Mesenchymal stem cell (in vitro differentiated cells and primary cell): Measurements from ENCODE around the gene CHCHD1. TPM values are rescaled to one million over a fixed set of nuclear protein-coding genes. Genes with fewer than 3 reads are reported as not detected.

ENCODE experiments used
- DNase-seq: peaks from one replicate; pipeline ENCODE4 v3.0.0-alpha.2; 2013
- H2AFZ ChIP-seq: one replicate; pipeline ENCODE4 v1.6.1; 2013; ENCODE audit warnings: low read depth, mild to moderate bottlenecking, control low read depth, inconsistent platforms, low read length, moderate library complexity
- H2AK5ac ChIP-seq: 2 replicates; pipeline ENCODE4 v1.6.1; 2013; ENCODE audit warnings: low read length, moderate library complexity, mild to moderate bottlenecking, inconsistent platforms; ENCODE audit not compliant: severe bottlenecking
- H2BK120ac ChIP-seq: one replicate; pipeline ENCODE4 v1.6.1; 2013; ENCODE audit warnings: low read depth, mild to moderate bottlenecking, inconsistent platforms, low read length, moderate library complexity
- H2BK12ac ChIP-seq, 2 experiments: one replicate each; pipeline ENCODE4 v1.6.1; 2013; ENCODE audit warnings: inconsistent platforms in 2 of 2, low read length in 2 of 2, mild to moderate bottlenecking in 2 of 2, moderate library complexity in 2 of 2, control low read depth in 1 of 2
- H2BK15ac ChIP-seq: one replicate; pipeline ENCODE4 v1.6.1; 2013; ENCODE audit warnings: mild to moderate bottlenecking, low read depth, inconsistent platforms; ENCODE audit not compliant: poor library complexity, severe bottlenecking
- H2BK5ac ChIP-seq: 2 replicates; pipeline ENCODE4 v1.6.1; 2013; ENCODE audit warnings: low read depth, mild to moderate bottlenecking, low read length, control low read depth, inconsistent platforms; ENCODE audit not compliant: poor library complexity, severe bottlenecking
- H3K14ac ChIP-seq, 2 experiments: one replicate each; pipeline ENCODE4 v1.6.1; 2013; ENCODE audit warnings: inconsistent platforms in 2 of 2, low read length in 2 of 2, control low read depth in 1 of 2, mild to moderate bottlenecking in 1 of 2, moderate library complexity in 1 of 2
- H3K18ac ChIP-seq, 2 experiments: one replicate each; pipeline ENCODE4 v1.6.1; 2013; ENCODE audit warnings: inconsistent platforms in 2 of 2, low read length in 2 of 2, control low read depth in 1 of 2, low read depth in 1 of 2, mild to moderate bottlenecking in 1 of 2
- H3K23ac ChIP-seq, 2 experiments: one replicate each; pipeline ENCODE4 v1.6.1; 2013; ENCODE audit warnings: inconsistent platforms in 2 of 2, low read length in 2 of 2, mild to moderate bottlenecking in 2 of 2, moderate library complexity in 2 of 2, control low read depth in 1 of 2
- H3K27ac ChIP-seq: 2 replicates; pipeline ENCODE4 v1.5.1; 2013; ENCODE audit warnings: mild to moderate bottlenecking, moderate library complexity, low read length, control low read depth, inconsistent platforms; ENCODE audit not compliant: poor library complexity, severe bottlenecking
- H3K27me3 ChIP-seq, 2 experiments: 2 replicates each; pipeline versions ENCODE4 v1.6.1 to v1.7.0; 2013; ENCODE audit warnings: low read length in 2 of 2, mild to moderate bottlenecking in 2 of 2, moderate library complexity in 2 of 2, control low read depth in 1 of 2, inconsistent platforms in 1 of 2; ENCODE audit not compliant: control insufficient read depth in 1 of 2, insufficient read depth in 1 of 2
- H3K36me3 ChIP-seq, 2 experiments: 2 replicates each; pipeline versions ENCODE4 v1.6.1 to v1.7.0; 2013; ENCODE audit warnings: low read length in 2 of 2, control low read depth in 1 of 2, inconsistent platforms in 1 of 2, low read depth in 1 of 2, mild to moderate bottlenecking in 1 of 2; ENCODE audit not compliant: insufficient read depth in 2 of 2, control insufficient read depth in 1 of 2
- H3K4ac ChIP-seq, 2 experiments: one replicate each; pipeline ENCODE4 v1.6.1; 2013; ENCODE audit warnings: inconsistent platforms in 2 of 2, low read length in 2 of 2, mild to moderate bottlenecking in 2 of 2, moderate library complexity in 2 of 2, control low read depth in 1 of 2, low read depth in 1 of 2
- H3K4me1 ChIP-seq: 2 replicates; pipeline ENCODE4 v1.6.1; 2013; ENCODE audit warnings: low read depth, low read length, control low read depth; ENCODE audit not compliant: control insufficient read depth, insufficient read depth
- H3K4me2 ChIP-seq: 2 replicates; pipeline ENCODE4 v1.6.1; 2013; ENCODE audit warnings: low read length, mild to moderate bottlenecking, inconsistent platforms; ENCODE audit not compliant: poor library complexity, severe bottlenecking
- H3K4me3 ChIP-seq, 2 experiments: 2 replicates each; pipeline versions ENCODE4 v1.5.1 to v1.7.0; 2013; ENCODE audit warnings: low read length in 2 of 2, mild to moderate bottlenecking in 2 of 2, control low read depth in 1 of 2, low read depth in 1 of 2; ENCODE audit not compliant: insufficient read depth in 1 of 2
- H3K79me1 ChIP-seq: replicated peaks from 2 replicates; pipeline ENCODE4 v1.6.1; 2013; ENCODE audit warnings: mild to moderate bottlenecking, control low read depth, low read length, inconsistent platforms; ENCODE audit not compliant: poor library complexity, severe bottlenecking
- H3K9ac ChIP-seq: 2 replicates; pipeline ENCODE4 v1.7.0; 2013; ENCODE audit warnings: mild to moderate bottlenecking, low read length, moderate library complexity
- H3K9me3 ChIP-seq: 2 replicates; pipeline ENCODE4 v1.7.0; 2013; ENCODE audit warnings: mild to moderate bottlenecking, low read length; ENCODE audit not compliant: control insufficient read depth
- H4K8ac ChIP-seq: one replicate; pipeline ENCODE4 v1.6.1; 2013; ENCODE audit warnings: inconsistent platforms, mild to moderate bottlenecking, low read length, moderate library complexity
- H4K91ac ChIP-seq: one replicate; pipeline ENCODE4 v1.6.1; 2013; ENCODE audit warnings: mild to moderate bottlenecking, low read length, inconsistent platforms
- WGBS: methylation state at CpG from one replicate; pipeline ENCODE4 v1.1.7; 2013; ENCODE audit warnings: mixed read lengths; 5-methylcytosine and 5-hydroxymethylcytosine counted together
- polyA plus RNA-seq, 2 experiments: library from polyadenylated mRNA; stranded (reverse); fragments of 200-250 nt; gene quantifications; one replicate each; pipeline ENCODE4 v1.2.3, GENCODE V29; 2013

CHCHD1 gene
- polyA plus RNA-seq (2013, experiment 1 of 2), result 112 TPM
- polyA plus RNA-seq (2013, experiment 2 of 2), result 116 TPM

GRCh38 chr10:73781879-73782748 lies at the start of gene CHCHD1:
TSS of gene CHCHD1 (plus strand) at chr10:73782048. CDS start at chr10:73782076, 28 bp downstream.
- H3K27me3 ChIP-seq, result no peaks in the 10 kb centered on the region
- peak; percentile 90 for DNase-seq
- peak within 1 kb of the TSS; percentile 94 to 99 for H3K4me3 ChIP-seq
- under 1% methylated on average over 55 of the region's 57 CpGs for WGBS
- H4K8ac ChIP-seq, result peak within 1 kb of the TSS; percentile 99
- peak within 1 kb of the TSS; percentile 93 to 99 for H3K18ac ChIP-seq
- peaks cover 7% of the 10 kb centered on the region for H3K4me1 ChIP-seq
- H2BK5ac ChIP-seq, result peak within 1 kb of the TSS; percentile 77
- no peak within 1 kb of the TSS for H2BK120ac ChIP-seq
- peak within 1 kb of the TSS; percentile 83 for H2AFZ ChIP-seq
- H2AK5ac ChIP-seq, result no peak within 1 kb of the TSS
- peak within 1 kb of the TSS in 1 of 2 experiments; percentile 68 for H3K14ac ChIP-seq
- H2BK15ac ChIP-seq, result peak within 1 kb of the TSS; percentile 83
- H3K9ac ChIP-seq, result peak within 1 kb of the TSS; percentile 95
- H3K4me2 ChIP-seq, result peak within 1 kb of the TSS; percentile 94
- H3K36me3 ChIP-seq, result peaks cover 16 to 27% of the 10 kb centered on the region in 2 experiments
- no peak within 1 kb of the TSS for H2BK12ac ChIP-seq
- H3K79me1 ChIP-seq, result peaks cover 8% of the 10 kb centered on the region
- H4K91ac ChIP-seq, result peak within 1 kb of the TSS; percentile 91
- H3K27ac ChIP-seq, result peak within 1 kb of the TSS; percentile 76
- peak within 1 kb of the TSS; percentile 77 to 99 for H3K4ac ChIP-seq
- no peaks in the 10 kb centered on the region for H3K9me3 ChIP-seq
- H3K23ac ChIP-seq, result peak within 1 kb of the TSS in 1 of 2 experiments; percentile 75

- Histone ChIP-seq H3K4ac (no peak overlapping the region), H2BK15ac (no peak overlapping the region), H3K4me1 (peaks cover 16% of the 10 kb centered on the region), H2AFZ (no peak overlapping the region), H4K91ac (no peak overlapping the region), H2BK120ac (no peak overlapping the region), H3K36me3 (peaks cover 27 to 38% of the 10 kb centered on the region in 2 experiments), H3K4me2 (no peak overlapping the region), H3K23ac (no peak overlapping the region), H3K18ac (no peak overlapping the region), H3K27ac (no peak overlapping the region), H4K8ac (no peak overlapping the region), H3K4me3 (no peak overlapping the region), H3K27me3 (no peaks in the 10 kb centered on the region), H2BK12ac (peak overlapping the region in 1 of 2 experiments; percentile 29), H3K14ac (no peak overlapping the region), H3K9me3 (no peaks in the 10 kb centered on the region), H3K79me1 (peaks cover 22% of the 10 kb centered on the region), H2BK5ac (no peak overlapping the region), H2AK5ac (no peak overlapping the region), H3K9ac (no peak overlapping the region)
- DNase-seq, result no peak
- WGBS, result 99% methylated on average over 18 of the region's 20 CpGs
Measured at GRCh38 chr10:73732426-73732825, 49.4 kb upstream of the CHCHD1 start.

GRCh38 chr10:73732931-73733623 lies 48.8 kb upstream of the CHCHD1 start:
- no peak overlapping the region for H3K14ac ChIP-seq
- no peak overlapping the region for H2AK5ac ChIP-seq
- H2BK15ac ChIP-seq, result no peak overlapping the region
- H3K4me3 ChIP-seq, result no peak overlapping the region
- H3K36me3 ChIP-seq, result peaks cover 24 to 41% of the 10 kb centered on the region in 2 experiments
- peaks cover 22% of the 10 kb centered on the region for H3K79me1 ChIP-seq
- H2BK120ac ChIP-seq, result no peak overlapping the region
- H4K8ac ChIP-seq, result no peak overlapping the region
- H3K27ac ChIP-seq, result no peak overlapping the region
- H3K9me3 ChIP-seq, result no peaks in the 10 kb centered on the region
- H2BK5ac ChIP-seq, result no peak overlapping the region
- H3K4me1 ChIP-seq, result peaks cover 16% of the 10 kb centered on the region
- no peaks in the 10 kb centered on the region for H3K27me3 ChIP-seq
- no peak for DNase-seq
- H3K4ac ChIP-seq, result no peak overlapping the region
- no peak overlapping the region for H2AFZ ChIP-seq
- H2BK12ac ChIP-seq, result no peak overlapping the region
- H4K91ac ChIP-seq, result no peak overlapping the region
- H3K4me2 ChIP-seq, result no peak overlapping the region
- no peak overlapping the region for H3K9ac ChIP-seq
- 97% methylated on average over 82 of the region's 84 CpGs for WGBS
- H3K18ac ChIP-seq, result no peak overlapping the region
- no peak overlapping the region for H3K23ac ChIP-seq
